Limb (tissue), 2 donors: ENCODE results near the gene JAG1.

Source experiments
- DNase-seq, 2 donors: peaks; one replicate each; pipeline ENCODE4 v3.0.0-alpha.2; 2016; ENCODE audit errors: extremely low spot score in 2 of 2

Gene JAG1

GRCh38 chr20:10653599-10654249, 20.1 kb downstream of the JAG1 start:
- DNase-seq: no peak

- DNase-seq: no peak
These were observed 21.0 kb downstream of the JAG1 start for GRCh38 chr20:10652660-10653261.

DNA sequence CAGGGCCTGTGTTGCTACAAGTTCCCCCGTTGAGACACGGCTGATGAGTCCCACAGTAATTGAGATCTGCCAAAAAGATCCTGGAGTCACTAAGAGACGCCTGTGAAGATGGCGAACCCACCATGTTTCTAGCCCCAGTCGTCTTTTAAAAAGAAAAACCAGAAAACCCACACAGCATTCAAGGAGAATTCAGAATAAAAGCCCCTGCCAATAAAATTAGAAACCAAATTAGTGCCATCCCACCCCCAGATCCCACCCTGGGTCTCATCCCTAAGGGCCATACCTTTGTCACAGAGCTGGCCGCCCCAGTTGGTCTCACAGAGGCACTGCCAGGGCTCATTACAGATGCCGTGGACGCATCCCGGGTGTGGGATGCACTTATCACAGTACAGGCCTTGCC, 21.6 kb downstream of the JAG1 start:
- no peak for DNase-seq

DNA sequence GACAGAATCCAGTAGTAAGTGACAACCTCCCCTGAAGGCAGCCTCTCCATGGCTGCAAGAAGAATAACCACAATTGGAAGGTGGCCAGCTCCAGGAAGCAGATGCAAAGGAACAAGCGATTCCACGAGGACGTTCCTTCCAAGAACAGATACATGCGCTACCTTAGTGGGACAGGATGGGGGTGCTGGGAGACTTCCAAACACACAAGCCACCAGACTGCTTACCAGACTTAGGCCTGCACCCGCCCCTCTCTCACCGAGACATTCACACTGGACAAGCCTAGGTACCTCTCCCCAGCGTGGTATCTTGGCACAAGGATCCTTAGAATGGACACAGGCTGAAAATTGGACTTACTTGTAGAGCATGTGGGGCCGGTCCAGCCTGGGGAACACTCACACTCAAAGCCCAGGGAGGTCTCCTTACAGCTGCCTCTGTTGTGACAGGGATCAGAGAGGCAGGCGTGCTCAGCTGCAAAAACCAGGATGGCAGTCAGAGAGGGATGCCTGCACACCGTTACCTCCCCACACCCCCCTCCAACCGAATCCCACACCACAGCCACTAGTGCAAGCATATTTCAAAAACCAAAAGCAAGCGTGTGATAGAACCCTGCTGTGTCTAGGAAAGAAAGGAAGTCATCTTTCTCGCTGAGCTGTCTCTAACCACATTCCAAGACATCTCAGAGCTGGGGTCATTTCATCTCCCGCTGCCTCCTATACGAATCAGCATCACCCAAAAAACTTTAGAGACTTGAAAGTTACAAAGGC, 22.4 kb downstream of the JAG1 start:
- DNase-seq: peak in 1 of 2 donors; percentile 55

GRCh38 chr20:10649797-10650160, 24.0 kb downstream of the JAG1 start:
- no peak for DNase-seq

DNA sequence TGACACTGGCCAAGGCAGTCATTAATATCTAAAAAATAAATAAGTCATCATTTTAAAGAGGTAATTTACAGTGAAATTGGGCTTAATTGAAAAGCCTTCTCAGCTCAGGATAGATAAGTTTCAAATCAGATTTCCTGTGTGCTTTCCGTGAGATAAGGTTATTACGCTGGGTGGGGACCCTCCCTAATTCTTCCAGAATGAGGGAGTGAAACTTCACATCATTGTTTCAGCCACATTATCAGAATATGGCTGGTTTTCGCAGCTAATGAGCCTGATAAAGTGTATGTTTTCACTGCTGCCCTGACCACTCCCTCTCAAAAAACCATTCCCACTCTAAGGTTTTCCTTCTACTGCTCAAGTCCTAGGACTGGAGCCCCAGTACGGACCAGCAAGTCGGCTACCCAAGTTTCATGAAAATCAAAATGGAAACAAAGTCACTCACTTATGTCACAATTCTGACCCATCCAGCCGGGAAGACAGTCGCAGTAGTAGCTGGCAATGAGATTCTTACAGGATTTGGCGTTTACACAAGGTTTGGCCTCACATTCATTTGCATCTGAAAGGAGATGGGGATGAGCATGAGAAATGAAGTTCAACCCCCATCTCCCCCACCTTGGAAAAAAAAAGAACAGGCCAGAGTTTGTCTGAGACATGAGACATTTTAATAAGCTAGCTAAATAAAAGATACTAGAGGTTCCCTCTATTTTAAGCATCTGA, 24.6 kb downstream of the JAG1 start:
- DNase-seq: no peak

GRCh38 chr20:10648651-10649050, 25.1 kb downstream of the JAG1 start:
- no peak for DNase-seq

DNA sequence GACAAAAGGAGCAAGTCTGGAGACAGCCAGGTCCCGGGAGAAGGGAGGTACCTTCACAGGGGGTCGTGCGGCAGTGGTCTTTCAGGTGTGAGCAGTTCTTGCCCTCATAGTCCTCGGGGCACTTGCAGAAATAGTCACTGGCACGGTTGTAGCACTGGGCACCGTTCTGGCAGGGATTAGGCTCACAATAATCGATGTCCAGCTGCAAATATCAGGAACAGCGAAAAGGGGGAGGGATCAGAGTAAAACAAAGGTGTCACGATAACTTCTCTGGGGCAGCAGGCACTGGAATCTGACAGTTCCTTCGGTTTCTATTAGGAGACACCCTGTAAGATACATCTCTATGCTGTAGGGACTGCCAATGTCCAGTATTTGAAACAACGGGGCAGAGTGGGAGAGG, 25.9 kb downstream of the JAG1 start:
- no peak for DNase-seq

- DNase-seq: no peak
These were observed 26.3 kb downstream of the JAG1 start for GRCh38 chr20:10647471-10647870.

DNA sequence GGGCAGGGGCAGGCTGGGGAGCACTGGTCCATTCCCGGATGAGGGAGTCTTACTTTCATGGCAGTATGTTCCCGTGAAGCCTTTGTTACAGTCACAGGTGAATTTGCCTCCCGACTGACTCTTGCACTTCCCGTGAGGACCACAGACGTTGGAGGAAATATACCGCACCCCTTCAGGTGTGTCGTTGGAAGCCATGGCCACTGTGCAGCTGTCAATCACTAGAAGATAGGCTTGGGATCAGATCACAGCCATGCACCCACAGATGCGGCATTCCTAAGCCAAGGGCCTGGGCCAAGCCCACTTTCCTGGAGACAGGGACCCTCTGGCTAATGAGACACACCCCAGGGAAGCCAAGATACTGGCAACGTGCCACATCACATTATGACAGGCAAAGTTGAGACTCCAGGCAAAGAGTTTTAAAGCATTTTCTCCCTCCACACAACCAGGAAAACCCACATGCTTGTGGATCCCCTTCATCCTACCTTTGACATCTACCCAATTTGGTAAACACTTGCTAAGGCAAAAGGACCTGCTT, 26.8 kb downstream of the JAG1 start:
- no peak for DNase-seq

GRCh38 chr20:10646006-10646405, 27.8 kb downstream of the JAG1 start:
- DNase-seq: peak in 1 of 2 donors; percentile 24

DNA sequence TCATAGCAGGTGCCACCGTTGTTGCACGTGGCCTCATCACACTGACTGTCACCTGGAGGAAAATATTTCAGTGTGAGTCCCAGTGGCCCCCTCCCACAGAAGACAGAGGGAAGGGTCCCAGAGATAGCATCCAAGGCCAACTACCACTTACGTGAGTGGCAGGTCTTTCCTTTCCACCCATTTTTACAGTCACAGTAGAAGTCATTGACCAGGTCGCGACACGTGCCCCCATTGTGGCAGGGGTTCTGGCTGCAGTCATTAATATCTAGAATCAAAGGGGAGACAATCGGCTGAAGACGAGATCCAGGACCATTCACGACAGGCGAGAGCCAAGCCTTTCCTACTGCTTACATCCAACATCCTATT, 28.6 kb downstream of the JAG1 start:
- peak in 1 of 2 donors; percentile 11 for DNase-seq

GRCh38 chr20:10644458-10645204, 29.2 kb downstream of the JAG1 start:
- peak in 1 of 2 donors; percentile 25 for DNase-seq

DNA sequence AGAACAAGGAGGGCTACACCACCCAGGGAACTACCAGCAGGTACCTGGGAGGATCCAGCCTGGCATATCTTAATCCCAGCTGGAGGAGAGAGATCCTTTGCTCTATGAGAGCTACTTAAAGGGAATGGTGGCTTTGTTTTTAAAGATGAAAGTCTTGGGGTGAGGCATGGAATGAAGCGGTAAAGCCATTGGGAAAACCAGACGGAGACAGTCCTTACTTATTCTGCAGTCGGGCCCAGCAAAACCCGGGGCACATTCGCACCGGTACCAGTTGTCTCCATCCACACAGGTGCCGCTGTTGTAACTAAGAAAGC, 30.3 kb downstream of the JAG1 start:
- DNase-seq: peak in 1 of 2 donors; percentile 12

GRCh38 chr20:10642856-10643559, 30.8 kb downstream of the JAG1 start:
- peak in 1 of 2 donors; percentile 14 for DNase-seq

- DNase-seq: peak in 1 of 2 donors; percentile 4
These were observed 31.9 kb downstream of the JAG1 start for GRCh38 chr20:10641893-10642292.

DNA sequence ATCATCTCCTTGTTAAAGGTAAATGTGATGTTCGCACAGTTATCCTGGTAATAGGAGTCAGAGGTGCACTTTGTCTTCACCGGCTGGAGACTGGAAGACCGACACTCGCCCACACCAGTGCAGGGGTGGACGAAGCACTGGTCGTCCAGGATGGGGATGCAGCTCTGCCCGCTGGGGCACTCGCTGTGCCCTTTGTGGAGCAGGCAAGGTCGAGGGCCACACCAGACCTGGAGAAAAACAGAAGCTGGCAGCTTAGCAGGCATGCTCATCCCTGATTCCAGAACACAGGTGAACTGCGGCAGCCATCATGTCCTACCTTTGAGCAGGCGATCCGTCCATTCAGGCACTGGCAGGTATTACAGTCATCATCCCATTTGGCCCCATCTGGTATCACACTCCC, 32.3 kb downstream of the JAG1 start:
- no peak for DNase-seq

DNA sequence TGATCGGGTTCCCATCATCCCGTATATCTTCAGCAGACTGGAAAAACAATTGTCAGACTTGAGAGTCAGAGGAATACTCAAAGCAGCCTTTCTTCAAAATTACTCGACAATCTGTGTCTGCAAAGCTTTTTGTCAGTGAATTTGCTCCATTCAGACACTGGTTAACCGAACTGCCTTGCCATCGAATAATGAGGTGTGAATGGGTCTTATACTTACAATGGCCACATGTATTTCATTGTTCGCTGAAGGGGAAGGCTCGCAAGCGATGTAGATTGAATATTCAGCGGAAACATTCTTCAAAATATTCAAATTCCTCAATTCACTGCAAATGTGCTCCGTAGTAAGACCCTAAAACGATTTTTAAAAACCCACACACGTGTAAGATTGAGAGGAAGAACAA, 32.9 kb downstream of the JAG1 start:
- DNase-seq: no peak

DNA sequence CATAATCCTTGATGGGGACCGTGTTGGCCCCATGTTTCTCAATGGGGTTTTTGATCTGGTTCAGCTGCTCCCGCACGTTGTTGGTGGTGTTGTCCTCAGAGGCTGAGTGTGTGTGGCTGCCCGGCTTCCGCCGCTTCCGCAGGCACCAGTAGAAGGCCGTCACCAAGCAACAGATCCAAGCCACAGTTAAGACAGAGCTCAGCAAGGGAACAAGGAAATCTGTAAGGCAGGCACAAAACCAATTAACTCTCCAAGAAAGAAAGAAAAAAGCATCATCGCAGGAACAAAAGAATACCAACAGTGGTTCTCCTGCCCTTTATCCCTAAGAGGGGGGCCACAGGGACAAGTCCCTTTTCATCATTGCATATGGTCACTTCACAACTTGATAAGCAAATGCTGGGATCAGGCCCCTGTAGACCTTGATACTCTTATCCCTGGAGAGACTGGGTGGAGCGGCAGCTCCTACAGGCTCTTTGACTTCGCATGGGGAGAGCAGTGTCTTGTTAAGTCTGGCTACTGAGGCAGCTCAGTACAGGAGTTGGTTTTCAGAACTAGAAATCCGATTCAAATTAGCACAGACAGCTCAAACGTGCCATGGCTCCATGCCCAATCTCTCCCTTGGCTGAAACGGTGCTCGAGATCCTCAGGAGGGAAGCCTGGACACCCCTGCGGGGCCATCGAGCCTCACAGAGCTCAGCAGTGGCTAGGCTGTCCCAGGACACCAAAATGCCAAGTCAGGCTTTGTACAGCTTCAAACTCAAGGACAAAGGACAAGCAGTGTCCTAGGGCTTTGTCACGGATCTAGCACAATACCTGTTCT, 33.9 kb downstream of the JAG1 start:
- DNase-seq: no peak
